Right lobe of liver (tissue), 4 donors: Measurements from ENCODE around the gene C8A.

Experiments used
- POLR2A ChIP-seq: fragments of 450-650 bp; IDR thresholded peaks from one replicate; pipeline ENCODE4 v1.6.1; 2017; ENCODE audit warnings: antibody characterized with exemption, mild to moderate bottlenecking
- TF ChIP-seq, protein P1 (sequence below), 4 donors: fragments of 200-600 bp in 3 of 4; fragments of 450-650 bp in 1 of 4; IDR thresholded peaks; one replicate each; pipeline versions ENCODE4 v1.5.1 to v1.8.0; 2016 to 2022; ENCODE audit warnings: antibody characterized with exemption in 4 of 4, mild to moderate bottlenecking in 2 of 4
- donor health status: DM: no; HTN: no; CAD: no.
- donor health status: DM: no; HTN: no; CAD: no.
- donor health status: DM: no; HTN: yes; CAD: no.

DNA sequence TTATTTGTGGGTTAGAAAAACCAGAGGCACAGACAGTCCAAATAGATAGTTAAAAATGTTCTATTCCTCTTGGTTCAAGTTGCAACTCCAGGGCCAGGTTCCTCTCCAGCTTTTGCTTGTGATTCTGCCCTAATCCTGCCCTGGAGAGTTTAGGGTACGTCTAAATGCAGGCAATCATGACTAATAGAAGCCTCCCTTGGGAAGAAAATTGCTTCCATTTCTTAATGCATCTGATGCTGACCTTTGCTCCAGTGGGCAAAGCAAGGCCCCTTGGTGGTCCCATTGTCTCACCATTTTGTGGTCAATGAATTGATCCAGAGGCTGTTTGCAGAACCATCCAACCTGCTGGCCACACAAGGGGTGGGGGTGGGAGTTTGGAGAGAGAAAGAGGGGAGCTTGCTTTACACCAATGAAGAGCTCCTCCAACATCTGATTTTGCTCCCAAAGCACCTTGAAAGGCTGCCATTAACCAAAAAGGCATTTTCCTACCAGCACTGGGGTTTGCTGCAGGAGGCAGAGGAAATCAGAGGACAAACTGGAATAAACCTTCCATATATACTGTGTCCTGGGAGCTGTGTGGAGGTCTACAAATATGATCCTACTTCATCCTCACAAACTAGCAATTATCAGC, 79.9 kb downstream of the C8A start:
- TF ChIP-seq, protein P1, sequence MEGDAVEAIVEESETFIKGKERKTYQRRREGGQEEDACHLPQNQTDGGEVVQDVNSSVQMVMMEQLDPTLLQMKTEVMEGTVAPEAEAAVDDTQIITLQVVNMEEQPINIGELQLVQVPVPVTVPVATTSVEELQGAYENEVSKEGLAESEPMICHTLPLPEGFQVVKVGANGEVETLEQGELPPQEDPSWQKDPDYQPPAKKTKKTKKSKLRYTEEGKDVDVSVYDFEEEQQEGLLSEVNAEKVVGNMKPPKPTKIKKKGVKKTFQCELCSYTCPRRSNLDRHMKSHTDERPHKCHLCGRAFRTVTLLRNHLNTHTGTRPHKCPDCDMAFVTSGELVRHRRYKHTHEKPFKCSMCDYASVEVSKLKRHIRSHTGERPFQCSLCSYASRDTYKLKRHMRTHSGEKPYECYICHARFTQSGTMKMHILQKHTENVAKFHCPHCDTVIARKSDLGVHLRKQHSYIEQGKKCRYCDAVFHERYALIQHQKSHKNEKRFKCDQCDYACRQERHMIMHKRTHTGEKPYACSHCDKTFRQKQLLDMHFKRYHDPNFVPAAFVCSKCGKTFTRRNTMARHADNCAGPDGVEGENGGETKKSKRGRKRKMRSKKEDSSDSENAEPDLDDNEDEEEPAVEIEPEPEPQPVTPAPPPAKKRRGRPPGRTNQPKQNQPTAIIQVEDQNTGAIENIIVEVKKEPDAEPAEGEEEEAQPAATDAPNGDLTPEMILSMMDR (IDR thresholded peaks at IDR 0.05), result no peak
- TF ChIP-seq POLR2A, result no peak
